SK-N-SH (cell line): ENCODE data around the gene PIMREG. TPM values are rescaled to one million over a fixed set of nuclear protein-coding genes. Genes with fewer than 3 reads are reported as not detected.
A peak's percentile ranks its signal among the peaks of the same experiment; 100 is the strongest.

Experiments
- CTCF ChIA-PET: fragments of 300-600, 350-600 bp; formaldehyde crosslinking; extraction: SDS; loops from one replicate; lab custom pipeline; 2021; lab: Yijun Ruan, JAX
- POLR2A ChIA-PET: fragments of 350-600 bp; sonication (Branson Sonifier 250); formaldehyde crosslinking; extraction: SDS; loops from one replicate; lab custom pipeline; 2020; ENCODE audit warnings: antibody characterized with exemption, inconsistent platforms; lab: Yijun Ruan, JAX
- DNase-seq: peaks from one replicate; pipeline ENCODE4 v3.0.0; 2012
- H2AFZ ChIP-seq: fragments of 200-600 bp; sonication (generic); 2 replicates; pipeline ENCODE4 v1.8.1; 2016; ENCODE audit warnings: antibody characterized with exemption, mild to moderate bottlenecking, low read depth
- H3F3A ChIP-seq: fragments of 200-600 bp; sonication (generic); replicated peaks from 2 replicates; pipeline ENCODE3; 2016; ENCODE audit warnings: antibody characterized with exemption, mild to moderate bottlenecking; ENCODE audit not compliant: insufficient read depth
- H3K27ac ChIP-seq, 2 experiments: fragments of 200-500 bp in 1 of 2; fragments of 200-600 bp in 1 of 2; sonication (Bioruptor generic) in 1 of 2; sonication (generic), shearing (Covaris generic) in 1 of 2; 2 replicates each; pipeline versions ENCODE4 v1.5.1 to v1.6.1; 2014 to 2016; ENCODE audit warnings: low read depth in 2 of 2, inconsistent platforms in 1 of 2, low read length in 1 of 2, mild to moderate bottlenecking in 1 of 2, mixed read lengths in 1 of 2
- H3K27me3 ChIP-seq: fragments of 200-600 bp; sonication (generic), shearing (Covaris generic); 2 replicates; pipeline ENCODE4 v1.6.1; 2016; ENCODE audit warnings: mixed run types; ENCODE audit not compliant: insufficient read depth
- H3K36me3 ChIP-seq, 2 experiments: fragments of 200-500 bp in 1 of 2; fragments of 200-600 bp in 1 of 2; sonication (Bioruptor generic) in 1 of 2; sonication (generic) in 1 of 2; replicated peaks in 1 of 2; 2 replicates each; pipeline versions ENCODE3 to v1.5.1; 2014 to 2016; ENCODE audit warnings: low read length in 1 of 2, mild to moderate bottlenecking in 1 of 2; ENCODE audit not compliant: insufficient read depth in 2 of 2, control insufficient read depth in 1 of 2
- H3K4me1 ChIP-seq, 2 experiments: fragments of 200-500 bp in 1 of 2; fragments of 200-600 bp in 1 of 2; sonication (Bioruptor generic) in 1 of 2; sonication (generic), shearing (Covaris generic) in 1 of 2; 2 replicates each; pipeline versions ENCODE4 v1.5.1 to v1.6.1; 2014 to 2016; ENCODE audit warnings: low read depth in 1 of 2, low read length in 1 of 2, mixed run types in 1 of 2; ENCODE audit not compliant: insufficient read depth in 2 of 2, control insufficient read depth in 1 of 2
- H3K4me2 ChIP-seq: fragments of 200-600 bp; sonication (generic), shearing (Covaris generic); 2 replicates; pipeline ENCODE4 v1.6.1; 2017; ENCODE audit warnings: mixed run types
- H3K4me3 ChIP-seq, 2 experiments: fragments of 200-500 bp in 1 of 2; fragments of 200-600 bp in 1 of 2; sonication (Bioruptor generic) in 1 of 2; sonication (generic), shearing (Covaris generic) in 1 of 2; 2 replicates each; pipeline versions ENCODE4 v1.5.1 to v1.8.1; 2014 to 2016; ENCODE audit warnings: low read depth in 2 of 2, inconsistent platforms in 1 of 2, low read length in 1 of 2, mild to moderate bottlenecking in 1 of 2, mixed read lengths in 1 of 2, moderate library complexity in 1 of 2
- H3K79me2 ChIP-seq: fragments of 200-600 bp; sonication (generic); 2 replicates; pipeline ENCODE4 v1.8.1; 2017; ENCODE audit warnings: mild to moderate bottlenecking; ENCODE audit not compliant: insufficient read depth
- H3K9ac ChIP-seq: fragments of 200-600 bp; sonication (generic); 2 replicates; pipeline ENCODE4 v1.6.1; 2017; ENCODE audit warnings: mixed run types
- H3K9me2 ChIP-seq: fragments of 200-600 bp; sonication (generic); 2 replicates; pipeline ENCODE4 v1.6.1; 2017; ENCODE audit warnings: mixed run types
- H3K9me3 ChIP-seq: fragments of 200-600 bp; sonication (generic); 2 replicates; pipeline ENCODE4 v1.6.1; 2017; ENCODE audit warnings: mixed run types, mild to moderate bottlenecking, moderate library complexity
- H4K20me1 ChIP-seq: fragments of 200-600 bp; sonication (generic); 2 replicates; pipeline ENCODE4 v1.6.1; 2017; ENCODE audit warnings: mild to moderate bottlenecking, mixed run types; ENCODE audit not compliant: insufficient read depth
- CHD2 ChIP-seq: fragments of 150-350 bp; IDR thresholded peaks from 2 replicates; pipeline ENCODE4 v1.6.1; 2018; ENCODE audit warnings: low read length; ENCODE audit not compliant: partially characterized antibody
- CTCF ChIP-seq: fragments of 200-600 bp; sonication (generic); IDR thresholded peaks from 2 replicates; pipeline ENCODE4 v1.6.1; 2017; ENCODE audit warnings: antibody characterized with exemption, mild to moderate bottlenecking, moderate library complexity
- EZH2phosphoT487 ChIP-seq: fragments of 200-600 bp; sonication (generic); IDR thresholded peaks from 2 replicates; pipeline ENCODE4 v1.6.1; 2017; ENCODE audit warnings: low read depth, mixed run types, mild to moderate bottlenecking, antibody characterized with exemption, moderate library complexity, borderline replicate concordance
- GABPA ChIP-seq: IDR thresholded peaks from 2 replicates; pipeline ENCODE4 v1.4.0; 2012; ENCODE audit warnings: low read depth, mild to moderate bottlenecking
- MEF2A ChIP-seq: IDR thresholded peaks from 2 replicates; pipeline ENCODE4 v1.4.0; 2012; ENCODE audit warnings: low read depth, borderline replicate concordance
- NFIC ChIP-seq: IDR thresholded peaks from 2 replicates; pipeline ENCODE4 v1.4.0; 2012; ENCODE audit warnings: borderline replicate concordance
- PBX3 ChIP-seq: IDR thresholded peaks from 2 replicates; pipeline ENCODE4; 2012
- SMC3 ChIP-seq: IDR thresholded peaks from 2 replicates; pipeline ENCODE4 v1.6.1; 2012; ENCODE audit warnings: low read depth, low read length, improper control_type of control experiment
- TCF12 ChIP-seq: IDR thresholded peaks from 2 replicates; pipeline ENCODE4 v1.4.0; 2012
- YY1 ChIP-seq: IDR thresholded peaks from 2 replicates; pipeline ENCODE4 v1.4.0; 2012; ENCODE audit warnings: low read depth, mild to moderate bottlenecking
- WGBS: methylation state at CpG from one replicate; pipeline ENCODE4 v1.1.6; 2017; ENCODE audit warnings: low lambda C conversion rate; 5-methylcytosine and 5-hydroxymethylcytosine counted together
- polyA plus RNA-seq, 3 experiments: library from polyadenylated mRNA; depleted of rRNA; stranded (reverse); fragments of >200 nt; gene quantifications; 2 replicates each; pipeline ENCODE4 v1.2.3, GENCODE V29; 2012
- TF ChIP-seq, protein P1 (sequence below): fragments of 150-350 bp; IDR thresholded peaks from 2 replicates; pipeline ENCODE4 v1.6.1; 2017; ENCODE audit warnings: antibody characterized with exemption, low read length, low read depth, borderline replicate concordance
- TF ChIP-seq, protein P2 (sequence below): IDR thresholded peaks from 2 replicates; pipeline ENCODE4 v1.4.0; 2012; ENCODE audit warnings: low read depth

PIMREG gene
- polyA plus RNA-seq, 1 of the 3 experiments (the other 2 are of a cell fraction), result 19.6 TPM

DNA sequence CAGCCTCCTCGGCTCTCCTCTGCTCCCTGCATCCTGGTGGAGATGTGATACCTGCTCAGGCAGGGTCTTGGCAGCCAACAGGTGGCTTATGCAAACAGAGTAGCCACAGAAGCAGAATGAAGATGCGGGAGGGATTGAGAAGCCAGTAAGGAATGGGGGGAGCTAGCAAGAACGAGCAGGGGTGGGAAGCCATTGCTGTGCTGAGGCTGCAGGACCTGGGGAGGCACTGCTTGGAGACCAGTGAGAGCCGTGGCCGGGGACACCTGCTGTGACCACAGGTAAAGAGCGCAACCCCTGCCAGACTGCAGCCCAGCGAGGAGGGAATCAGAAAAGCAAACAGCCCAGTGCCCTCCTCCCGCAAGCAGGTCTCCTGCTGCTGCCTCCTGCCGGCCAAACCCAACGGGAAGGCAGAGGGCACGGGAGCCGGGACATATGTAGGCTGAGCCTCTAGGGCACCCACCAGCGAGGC, 24.0 kb upstream of the PIMREG start:
- no peak for TF ChIP-seq PBX3
- peak; percentile 52 for TF ChIP-seq CTCF
- no peak for TF ChIP-seq MEF2A
- TF ChIP-seq TCF12, result no peak
- no peak for TF ChIP-seq NFIC
- TF ChIP-seq, protein P1, sequence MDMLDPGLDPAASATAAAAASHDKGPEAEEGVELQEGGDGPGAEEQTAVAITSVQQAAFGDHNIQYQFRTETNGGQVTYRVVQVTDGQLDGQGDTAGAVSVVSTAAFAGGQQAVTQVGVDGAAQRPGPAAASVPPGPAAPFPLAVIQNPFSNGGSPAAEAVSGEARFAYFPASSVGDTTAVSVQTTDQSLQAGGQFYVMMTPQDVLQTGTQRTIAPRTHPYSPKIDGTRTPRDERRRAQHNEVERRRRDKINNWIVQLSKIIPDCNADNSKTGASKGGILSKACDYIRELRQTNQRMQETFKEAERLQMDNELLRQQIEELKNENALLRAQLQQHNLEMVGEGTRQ, result no peak
- TF ChIP-seq SMC3, result peak; percentile 28
- TF ChIP-seq, protein P2, sequence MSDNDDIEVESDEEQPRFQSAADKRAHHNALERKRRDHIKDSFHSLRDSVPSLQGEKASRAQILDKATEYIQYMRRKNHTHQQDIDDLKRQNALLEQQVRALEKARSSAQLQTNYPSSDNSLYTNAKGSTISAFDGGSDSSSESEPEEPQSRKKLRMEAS, result no peak
- TF ChIP-seq YY1, result no peak
- no peak for TF ChIP-seq GABPA
- no peak for TF ChIP-seq EZH2phosphoT487
- no peak for TF ChIP-seq CHD2
- DNase-seq, result no peak
- Histone ChIP-seq H3K9me3 (no peaks in the 10 kb centered on the region), H3K9ac (no peak overlapping the region), H3F3A (no peaks in the 10 kb centered on the region), H4K20me1 (no peaks in the 10 kb centered on the region), H3K4me2 (no peak overlapping the region), H3K27ac (no peak overlapping the region), H2AFZ (no peak overlapping the region), H3K36me3 (no peaks in the 10 kb centered on the region), H3K4me1 (no peaks in the 10 kb centered on the region), H3K9me2 (no peaks in the 10 kb centered on the region), H3K4me3 (no peak overlapping the region), H3K27me3 (peaks cover 72% of the 10 kb centered on the region), H3K79me2 (no peaks in the 10 kb centered on the region)
- CTCF ChIA-PET, result interaction anchor here (1.0 to 3.1 kb wide), 3 partner anchors 16 to 836 kb away, joined by 3 to 12 read pairs (median 10); partner anchors contain the start of gene NLRP1
- 17% methylated on average over 10 of the region's 13 CpGs for WGBS
- POLR2A ChIA-PET, result no interaction called here
